ENCODE measurements around the gene DAGLA.

DNA sequence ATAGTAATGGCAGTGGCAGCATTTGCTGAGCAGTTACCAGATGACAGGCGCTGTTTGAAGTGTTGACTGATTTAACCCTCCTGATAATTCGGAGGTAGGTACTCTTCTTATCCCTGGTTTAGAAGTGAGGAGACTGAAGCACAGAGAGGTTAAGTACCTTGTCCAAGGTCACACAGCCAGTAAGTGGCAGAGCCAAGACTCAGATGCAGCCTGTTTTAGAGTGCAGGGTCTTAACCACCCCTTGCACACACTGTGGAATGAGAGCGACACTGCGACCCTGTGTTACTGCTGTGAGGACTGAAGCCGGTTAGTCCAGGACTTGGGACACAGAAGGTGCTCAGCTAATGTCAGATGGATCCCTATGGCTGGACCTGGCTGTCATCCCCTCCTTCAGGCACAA, 34.7 kb downstream of the DAGLA start:
- TF ChIP-seq POLR2AphosphoS5 (IDR thresholded peaks at IDR 0.05) (no peak), EP300 (IDR thresholded peaks at IDR 0.05; ENCODE audit: low read depth) (no peak), POLR2A (IDR thresholded peaks at IDR 0.05) (no peak)
- TF ChIP-seq, protein P1, sequence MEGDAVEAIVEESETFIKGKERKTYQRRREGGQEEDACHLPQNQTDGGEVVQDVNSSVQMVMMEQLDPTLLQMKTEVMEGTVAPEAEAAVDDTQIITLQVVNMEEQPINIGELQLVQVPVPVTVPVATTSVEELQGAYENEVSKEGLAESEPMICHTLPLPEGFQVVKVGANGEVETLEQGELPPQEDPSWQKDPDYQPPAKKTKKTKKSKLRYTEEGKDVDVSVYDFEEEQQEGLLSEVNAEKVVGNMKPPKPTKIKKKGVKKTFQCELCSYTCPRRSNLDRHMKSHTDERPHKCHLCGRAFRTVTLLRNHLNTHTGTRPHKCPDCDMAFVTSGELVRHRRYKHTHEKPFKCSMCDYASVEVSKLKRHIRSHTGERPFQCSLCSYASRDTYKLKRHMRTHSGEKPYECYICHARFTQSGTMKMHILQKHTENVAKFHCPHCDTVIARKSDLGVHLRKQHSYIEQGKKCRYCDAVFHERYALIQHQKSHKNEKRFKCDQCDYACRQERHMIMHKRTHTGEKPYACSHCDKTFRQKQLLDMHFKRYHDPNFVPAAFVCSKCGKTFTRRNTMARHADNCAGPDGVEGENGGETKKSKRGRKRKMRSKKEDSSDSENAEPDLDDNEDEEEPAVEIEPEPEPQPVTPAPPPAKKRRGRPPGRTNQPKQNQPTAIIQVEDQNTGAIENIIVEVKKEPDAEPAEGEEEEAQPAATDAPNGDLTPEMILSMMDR (IDR thresholded peaks at IDR 0.05), result no peak
